GM10266 (cell line): ENCODE results near the gene CRISPLD2.

Experiments used
- DNase-seq: peaks from one replicate; pipeline ENCODE4 v3.0.0; 2012; ENCODE audit errors: extremely low spot score
- CTCF ChIP-seq: IDR thresholded peaks from 2 replicates; pipeline ENCODE4 v1.5.1; 2012; ENCODE audit warnings: mild to moderate bottlenecking, low read depth; ENCODE audit not compliant: control insufficient read depth, insufficient read depth; ENCODE audit errors: missing control alignments

The CRISPLD2 gene

GRCh38 chr16:84919708-84920107, 99.9 kb downstream of the CRISPLD2 start:
- no peak for DNase-seq
- no peak for TF ChIP-seq CTCF

GRCh38 chr16:84920333-84920732, 100.5 kb downstream of the CRISPLD2 start:
- DNase-seq, result no peak
- no peak for TF ChIP-seq CTCF

GRCh38 chr16:84922351-84923120, 102.8 kb downstream of the CRISPLD2 start:
- DNase-seq, result no peak
- TF ChIP-seq CTCF, result no peak

GRCh38 chr16:84924331-84925091, 104.7 kb downstream of the CRISPLD2 start:
- TF ChIP-seq CTCF, result no peak
- DNase-seq, result no peak

GRCh38 chr16:84925092-84925772, 105.4 kb downstream of the CRISPLD2 start:
- peak; percentile 73 for DNase-seq
- TF ChIP-seq CTCF, result peak; percentile 72

- no peak for TF ChIP-seq CTCF
- DNase-seq, result no peak
Measured at GRCh38 chr16:84925773-84926372, 106.1 kb downstream of the CRISPLD2 start.
